NCI-H1092 (cell line): ENCODE data around the gene CTIF.

ENCODE experiments used
- DNase-seq: peaks from one replicate; lab custom pipeline; 2025; lab: John Stamatoyannopoulos, UW

Gene CTIF

DNA sequence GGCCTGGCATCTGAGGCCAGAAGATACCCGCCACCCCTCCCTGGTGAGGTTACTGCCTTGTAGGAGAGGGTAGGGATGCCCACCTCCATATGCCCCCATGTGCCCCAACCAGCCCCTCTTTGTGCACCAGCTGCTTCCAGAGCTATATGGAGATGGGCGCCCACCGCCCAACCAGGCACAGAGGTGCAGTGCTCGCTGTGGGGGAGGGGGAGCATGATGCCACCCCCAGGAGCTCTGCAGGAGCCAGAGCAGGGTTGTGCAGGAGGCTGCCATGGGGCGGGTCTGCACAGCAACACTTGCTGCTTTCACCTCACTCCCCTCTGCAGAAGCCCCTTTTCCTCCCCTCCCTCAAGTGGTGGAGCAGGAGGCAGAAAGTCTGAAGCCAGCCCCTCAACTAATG, 237.3 kb downstream of the CTIF start:
- DNase-seq = no peak

DNA sequence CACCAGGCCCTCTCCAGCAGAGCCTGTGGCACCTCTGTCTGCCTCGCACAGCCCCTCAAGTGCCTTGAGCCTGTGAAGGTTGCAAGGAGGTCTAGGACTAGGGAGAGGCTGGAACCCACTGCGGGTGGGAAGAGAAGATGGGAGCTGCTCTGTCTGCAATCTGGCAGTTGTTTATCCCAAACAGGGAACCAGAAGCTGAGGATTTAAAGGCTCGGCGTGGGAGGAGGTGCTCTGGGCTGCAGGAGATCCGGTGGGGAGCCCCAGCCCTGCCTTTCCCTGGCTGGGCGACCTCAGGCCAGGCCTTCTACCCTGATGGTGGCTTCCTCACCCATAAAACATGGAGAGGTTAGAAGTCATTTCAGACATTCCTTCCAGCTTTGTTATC, 237.8 kb downstream of the CTIF start:
- DNase-seq = no peak

DNA sequence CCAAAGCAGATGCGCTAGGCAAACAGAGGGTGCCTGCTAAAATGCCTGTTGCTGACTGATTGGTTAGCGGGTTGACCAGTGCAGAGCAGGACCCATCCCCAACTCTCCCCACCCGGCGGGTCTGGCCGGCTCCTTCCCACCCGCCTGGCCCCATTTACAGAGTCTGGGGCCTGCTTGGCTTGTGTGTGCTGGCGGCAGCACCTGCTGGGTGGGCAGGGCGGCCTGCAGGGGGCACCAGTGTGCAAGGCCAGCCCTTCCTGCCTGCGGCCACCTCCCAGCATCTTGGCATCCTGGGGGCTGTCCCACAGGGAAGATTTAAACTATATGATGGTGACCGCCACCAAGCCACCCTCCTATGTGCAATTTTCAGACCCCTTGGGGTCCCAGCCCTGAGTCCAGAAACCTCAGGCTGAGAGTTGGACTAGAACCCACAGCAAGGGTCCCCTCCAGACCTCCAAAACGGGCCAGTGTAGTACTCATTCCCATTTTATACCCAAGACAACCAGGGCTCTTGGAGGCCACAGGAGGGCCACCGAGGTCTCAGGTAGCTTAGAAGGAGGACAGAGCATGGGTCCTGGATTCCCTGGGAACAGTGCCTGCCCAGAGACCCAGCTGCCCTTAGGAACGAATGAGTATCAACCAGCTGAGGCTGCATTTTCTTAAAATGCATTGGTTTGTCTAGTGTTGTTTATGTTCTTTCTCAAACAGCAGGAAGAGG, 238.4 kb downstream of the CTIF start:
- DNase-seq = peak; percentile 27

DNA sequence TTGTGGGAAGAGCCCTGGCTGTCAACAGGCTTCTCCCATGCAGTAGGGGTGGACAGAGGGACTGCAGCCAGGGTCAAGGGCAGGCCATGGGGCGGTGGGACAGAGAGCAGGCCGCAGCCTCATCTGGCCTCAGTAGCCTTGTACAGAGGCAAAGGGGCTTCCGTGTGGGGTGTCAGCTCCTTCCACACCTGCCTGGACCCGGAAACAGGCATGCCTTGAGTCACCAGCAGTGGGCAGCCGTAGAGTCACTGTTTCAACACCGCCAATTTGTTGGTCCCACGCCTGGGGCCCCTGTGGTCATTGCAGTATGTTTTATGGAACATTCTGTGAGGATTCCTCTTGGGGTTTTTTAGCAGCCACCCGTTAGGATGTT, 238.9 kb downstream of the CTIF start:
- DNase-seq = no peak

DNA sequence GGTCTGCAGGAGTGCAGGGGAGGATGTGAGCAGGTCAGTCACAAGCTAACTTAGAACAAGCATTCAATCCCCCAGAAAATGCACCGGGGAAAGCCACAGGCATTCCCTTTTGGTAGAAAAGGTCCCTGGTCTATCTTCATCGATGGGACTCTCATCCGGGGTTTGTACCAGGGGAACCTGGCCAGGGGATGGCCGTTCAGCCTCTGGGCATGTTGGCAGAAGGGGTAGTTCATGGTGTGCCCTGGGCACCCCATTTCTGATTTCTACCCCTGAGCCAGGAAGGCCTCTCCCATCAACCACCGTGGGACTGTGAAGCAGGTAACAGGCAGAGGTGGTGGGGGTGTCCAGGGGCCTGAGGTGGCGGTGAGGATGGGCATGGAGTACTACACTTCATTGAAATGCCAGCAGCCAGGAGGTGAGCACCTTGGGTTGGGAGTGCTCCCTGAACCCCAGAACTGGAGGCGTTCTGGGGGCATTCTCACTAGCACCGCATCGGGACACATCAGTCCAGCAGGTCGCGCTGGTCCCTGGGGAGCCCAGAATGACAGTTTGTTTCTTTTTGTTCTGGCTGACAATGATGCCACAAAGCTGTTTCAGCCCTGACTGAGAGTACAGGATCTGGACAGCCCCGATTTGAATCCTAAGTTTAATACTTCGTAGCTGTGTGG, 239.6 kb downstream of the CTIF start:
- no peak for DNase-seq

DNA sequence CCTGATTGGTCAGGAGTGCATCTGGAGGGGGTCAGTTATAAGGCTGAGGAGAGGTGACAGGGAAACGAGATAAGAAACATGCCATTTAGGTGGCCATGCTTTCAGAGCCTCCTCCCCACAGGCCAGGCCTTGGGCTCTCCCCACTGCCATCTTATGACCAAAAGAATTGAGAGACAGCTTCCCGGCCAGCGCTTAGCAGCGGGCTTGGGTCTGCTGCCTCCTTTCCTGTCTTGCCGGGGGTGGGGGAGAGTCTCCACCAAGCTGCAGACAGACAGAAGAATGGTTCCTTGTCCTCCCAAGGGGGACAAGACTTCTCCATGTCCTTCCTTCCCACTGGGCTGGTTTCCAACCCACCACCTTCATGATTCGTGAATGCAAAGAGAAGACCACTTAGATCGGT, 240.6 kb downstream of the CTIF start:
- no peak for DNase-seq

DNA sequence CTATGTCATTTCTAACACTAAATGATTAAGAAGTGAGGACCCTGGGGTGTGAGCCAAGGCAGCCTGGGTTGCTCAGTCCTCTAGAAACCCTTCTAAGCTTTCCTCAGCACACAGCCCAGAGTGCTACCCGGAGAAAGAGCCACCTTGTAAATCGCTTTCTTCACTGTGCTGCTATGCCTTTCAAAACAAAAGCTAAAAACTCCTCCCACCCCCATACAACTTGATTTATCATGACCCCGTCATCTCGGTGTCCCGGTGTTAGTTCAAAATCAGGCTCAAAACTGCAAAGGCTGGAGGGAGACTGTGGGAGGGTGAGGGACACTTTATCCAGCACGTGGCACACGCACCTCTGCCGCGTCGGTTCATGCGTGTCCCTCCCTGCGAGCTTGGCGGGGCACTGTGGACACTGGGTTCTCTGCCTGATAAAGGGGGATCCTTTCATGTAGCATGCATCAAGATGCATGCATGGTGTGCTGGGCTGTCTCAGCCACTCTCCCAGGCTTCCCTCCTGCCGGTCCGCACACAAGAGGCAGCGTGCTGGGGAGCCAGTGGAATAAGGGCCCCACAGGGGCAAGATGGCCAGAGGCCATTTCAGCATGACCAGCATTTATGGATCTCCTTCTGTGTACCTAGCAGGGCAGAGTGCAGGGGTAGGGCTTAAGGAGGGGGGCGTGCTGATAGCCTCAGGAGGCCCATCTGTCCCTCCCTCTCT, 241.5 kb downstream of the CTIF start:
- DNase-seq = no peak

DNA sequence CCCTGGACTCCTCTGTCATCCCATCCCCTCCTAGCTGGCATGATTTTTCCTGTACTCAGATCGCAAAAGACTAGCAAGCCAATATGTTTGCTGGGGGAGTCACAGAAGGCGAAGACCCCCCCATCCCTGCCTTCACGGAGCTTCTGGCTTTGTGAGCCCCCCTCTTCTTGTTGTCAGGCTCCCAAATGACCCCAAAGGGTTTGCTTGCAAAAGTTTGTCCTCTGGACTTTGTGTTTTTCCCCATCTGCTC, 242.0 kb downstream of the CTIF start:
- no peak for DNase-seq

DNA sequence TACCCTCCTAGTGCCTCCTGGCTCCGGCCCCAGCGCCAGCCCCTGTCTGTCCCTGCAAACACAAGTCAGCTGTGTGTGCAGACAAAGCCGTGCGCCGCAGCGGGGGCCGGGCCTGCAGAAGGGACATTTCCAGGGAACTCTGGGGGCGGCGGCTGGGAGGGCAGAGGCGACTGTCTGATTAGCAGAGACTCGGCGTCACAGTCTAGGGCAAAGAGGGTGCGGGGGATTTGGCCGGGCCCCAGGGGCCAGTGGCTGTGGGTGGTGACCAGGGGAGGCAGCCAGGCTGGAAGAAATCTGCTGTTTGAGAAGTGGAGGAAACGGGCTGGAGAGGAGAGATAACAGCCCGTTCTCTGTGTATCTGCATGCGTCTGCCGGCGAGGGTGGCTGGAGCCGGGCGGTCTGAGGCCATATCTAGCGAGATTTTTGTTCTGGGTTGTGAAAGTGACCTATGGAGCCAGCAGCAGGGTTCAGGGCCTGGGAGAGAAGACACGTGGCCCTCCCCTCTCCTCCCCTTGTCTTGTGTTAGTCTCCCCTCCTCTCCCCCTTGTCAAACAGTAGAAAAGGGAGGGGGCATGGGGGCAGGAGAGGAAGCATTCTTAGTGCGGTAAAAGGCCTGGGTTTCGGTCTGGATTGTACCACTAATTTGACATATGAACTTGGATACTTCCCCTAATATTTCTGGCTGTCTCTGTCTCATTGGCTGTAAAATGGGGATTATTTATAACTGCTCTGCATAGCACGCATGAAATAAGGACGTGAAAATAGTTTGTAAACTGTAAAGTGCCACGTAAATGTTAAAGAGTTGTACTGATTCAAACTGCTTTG, 242.5 kb downstream of the CTIF start:
- peak; percentile 53 for DNase-seq

DNA sequence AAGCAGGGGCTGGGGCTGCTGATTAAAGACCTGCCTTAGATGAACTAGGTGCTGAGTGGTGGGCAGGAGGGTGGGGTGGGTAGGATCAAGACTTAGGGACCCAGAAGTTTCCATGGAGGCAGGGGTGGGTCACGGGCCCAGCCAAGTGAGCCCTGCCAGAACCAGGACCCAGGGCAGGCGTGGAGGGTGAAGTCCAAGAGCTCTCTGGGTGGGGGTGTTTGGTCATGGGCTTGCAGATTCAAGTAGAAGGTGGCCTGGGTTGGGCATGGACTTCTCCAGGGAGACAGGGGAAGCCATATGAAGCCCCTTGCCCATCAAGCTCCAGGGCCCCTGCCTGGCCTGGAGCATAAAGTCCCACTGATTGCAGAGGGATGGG, 243.1 kb downstream of the CTIF start:
- no peak for DNase-seq

DNA sequence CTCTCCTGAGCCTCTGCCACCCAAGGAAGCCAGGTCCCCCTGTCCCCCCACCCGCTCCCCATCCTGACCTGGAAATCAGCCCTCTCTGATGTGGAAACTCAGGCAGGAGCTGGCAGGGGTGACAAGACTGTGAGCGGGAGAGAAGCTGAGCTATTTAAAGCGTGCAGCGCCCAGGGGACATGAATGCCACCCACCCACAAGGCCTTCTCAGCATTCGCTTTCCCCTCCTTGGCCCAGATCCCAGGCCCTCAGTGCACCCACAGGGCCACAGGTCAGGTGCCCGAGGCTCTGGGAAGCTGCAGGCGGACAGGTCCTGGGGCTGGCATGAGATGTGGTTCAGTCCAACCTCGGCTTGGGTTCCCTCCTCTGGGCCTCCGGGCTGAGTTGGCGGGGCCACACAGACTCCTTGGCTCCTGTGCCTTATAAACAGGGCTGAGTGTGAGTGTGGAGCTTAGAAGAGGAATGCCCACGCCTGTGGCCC, 243.6 kb downstream of the CTIF start:
- DNase-seq = no peak

DNA sequence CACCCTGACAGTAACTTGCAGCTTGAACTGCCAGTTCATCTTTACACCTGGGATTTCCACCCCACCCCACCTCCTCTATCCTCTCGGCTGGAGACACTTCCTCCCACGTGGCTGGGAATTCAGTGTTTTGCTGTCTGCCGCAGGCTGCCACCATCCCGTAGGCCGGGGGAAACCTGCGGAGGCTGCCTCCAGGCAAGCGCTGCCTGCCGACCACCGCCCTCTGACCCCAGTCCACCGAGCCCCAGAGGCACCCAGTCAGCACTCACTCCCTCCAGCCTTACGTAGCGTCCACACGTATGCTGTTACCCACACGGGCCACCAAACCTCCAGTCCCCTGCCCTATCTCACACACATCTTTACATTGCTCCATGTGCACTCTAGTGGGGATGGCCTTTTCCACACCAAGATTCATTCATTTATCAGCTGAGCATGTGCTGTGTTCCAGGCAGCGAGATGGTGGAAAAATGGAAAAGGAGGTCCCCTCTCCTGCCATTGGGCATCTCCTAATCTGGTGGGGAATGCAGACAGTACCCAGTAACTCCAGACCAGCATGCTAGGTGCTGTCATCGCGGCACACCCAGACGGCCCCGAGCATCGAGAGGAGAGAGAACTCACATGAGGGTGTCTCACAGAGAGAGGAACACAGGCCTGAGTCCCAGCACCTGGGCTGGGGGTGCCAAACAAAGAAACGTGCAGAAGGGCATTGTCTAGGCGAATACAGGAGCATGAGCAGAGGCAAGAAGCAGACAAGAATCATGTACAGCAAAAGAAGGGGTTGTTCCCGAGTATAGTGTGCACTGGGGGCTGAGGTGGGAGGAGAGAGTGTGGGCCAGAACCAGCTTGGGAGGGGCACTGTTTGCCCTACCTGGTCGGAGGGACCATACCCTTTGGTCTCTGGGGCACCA, 245.0 kb downstream of the CTIF start:
- no peak for DNase-seq

DNA sequence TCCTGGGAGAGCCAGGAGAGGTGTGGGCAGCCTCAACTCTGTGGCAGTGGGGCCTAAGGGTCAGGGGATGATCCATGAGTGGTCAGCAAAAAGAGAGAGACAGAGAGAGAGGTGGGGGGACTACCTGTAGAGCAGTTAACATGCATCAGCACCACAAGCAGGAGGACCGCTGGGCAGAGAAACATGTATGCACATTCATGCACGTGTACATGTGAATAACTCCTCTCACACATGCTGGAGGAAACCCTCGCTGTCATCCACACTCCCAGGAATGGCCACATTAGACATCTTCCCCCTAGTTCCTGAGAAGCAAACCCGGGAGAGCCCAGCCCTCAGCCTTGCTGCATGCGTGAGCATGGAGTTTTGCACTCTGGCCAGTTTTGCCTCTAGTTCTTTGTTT, 245.8 kb downstream of the CTIF start:
- DNase-seq = no peak

DNA sequence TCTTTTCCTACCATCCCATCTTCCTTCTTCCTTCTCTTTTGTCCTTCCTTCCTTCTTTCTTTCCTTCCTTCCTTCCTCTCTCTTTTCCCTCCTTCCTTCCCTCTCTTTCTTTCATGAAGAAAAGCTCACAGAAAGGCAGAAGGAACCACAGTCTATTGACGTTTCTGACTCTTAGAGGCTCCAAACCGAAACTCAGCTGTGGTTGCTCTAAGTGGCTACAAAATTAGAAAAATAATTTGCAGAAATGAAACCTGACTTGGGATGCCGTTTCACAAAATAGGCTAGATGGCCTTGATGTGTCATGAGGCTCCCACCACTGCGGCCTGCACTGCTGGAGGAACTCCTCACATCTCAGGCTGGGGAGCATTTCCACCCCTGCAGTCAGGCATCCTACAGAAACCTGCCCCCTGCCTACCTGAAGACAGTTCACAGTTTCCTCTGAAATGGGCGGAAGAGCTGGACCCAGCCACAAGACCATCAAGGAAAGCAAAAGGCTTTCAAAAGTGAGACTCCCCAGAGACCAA, 246.3 kb downstream of the CTIF start:
- DNase-seq = no peak

DNA sequence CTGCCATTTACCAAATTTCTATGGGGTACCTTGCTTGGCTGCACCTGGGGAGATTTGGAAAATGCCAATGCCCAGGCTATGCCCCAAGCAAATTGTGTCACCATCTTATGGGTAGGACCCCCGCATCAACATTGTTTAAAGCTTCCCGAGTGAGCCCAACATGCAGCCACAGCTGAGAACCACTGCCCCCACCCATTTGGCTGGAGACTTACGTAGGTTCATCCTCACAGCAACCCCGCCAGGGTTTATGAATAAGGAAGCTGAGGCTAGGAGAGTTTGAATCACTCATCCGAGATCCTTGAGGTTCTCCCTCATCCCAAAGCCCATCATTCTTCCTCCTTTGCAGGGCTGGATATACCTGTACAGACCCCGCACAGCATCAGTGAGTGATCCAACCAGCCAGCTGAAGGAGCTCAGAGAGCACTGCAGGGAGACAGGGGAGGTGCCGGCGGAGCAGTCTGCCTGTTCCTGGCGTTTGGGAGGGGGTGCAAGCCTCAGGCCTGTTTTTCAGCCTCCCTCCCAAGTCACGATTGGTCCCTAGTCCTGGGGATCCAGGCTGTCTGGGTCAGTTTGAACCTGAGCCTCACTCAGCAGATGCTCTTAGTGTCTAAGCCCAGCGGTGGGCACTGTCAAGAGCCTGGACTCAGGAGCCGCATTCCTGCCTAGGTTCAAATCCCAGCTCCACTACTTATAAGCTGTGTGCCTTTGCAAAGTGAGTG, 247.1 kb downstream of the CTIF start:
- no peak for DNase-seq

DNA sequence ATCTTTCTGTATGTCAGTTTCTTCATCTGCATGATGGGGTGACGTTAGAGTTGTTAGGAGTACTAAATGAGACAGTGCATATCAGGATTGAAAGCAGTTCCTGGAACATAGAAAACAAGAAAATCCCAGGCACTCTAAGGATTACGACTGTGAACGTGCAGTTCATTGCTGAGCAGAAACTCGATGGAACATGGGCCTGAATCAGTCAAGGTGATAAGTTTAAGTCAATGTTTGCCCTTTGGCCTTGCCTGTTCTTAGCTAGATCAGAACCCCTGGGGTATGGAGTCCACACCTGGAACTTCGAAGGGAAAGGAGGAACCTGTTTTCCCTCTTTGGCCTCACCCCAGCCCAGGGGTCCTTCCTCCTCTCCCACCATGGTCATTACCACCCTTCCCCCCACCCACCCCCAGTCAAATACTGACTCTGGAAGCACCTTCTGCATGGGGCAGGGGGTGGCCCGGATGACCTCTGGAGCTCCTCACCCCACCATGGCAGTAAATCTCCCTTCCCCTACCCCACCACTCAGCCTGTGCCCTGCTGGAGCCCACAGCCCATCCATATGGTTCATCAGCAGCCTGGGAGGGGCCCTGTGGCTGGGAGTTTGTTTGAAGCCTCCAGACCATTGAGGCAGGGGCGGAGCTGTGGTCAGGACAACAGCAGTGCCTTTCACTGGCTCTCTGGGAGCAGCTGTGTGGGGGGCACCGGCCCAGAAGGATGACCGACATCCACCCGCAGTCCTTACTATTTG, 247.8 kb downstream of the CTIF start:
- no peak for DNase-seq

DNA sequence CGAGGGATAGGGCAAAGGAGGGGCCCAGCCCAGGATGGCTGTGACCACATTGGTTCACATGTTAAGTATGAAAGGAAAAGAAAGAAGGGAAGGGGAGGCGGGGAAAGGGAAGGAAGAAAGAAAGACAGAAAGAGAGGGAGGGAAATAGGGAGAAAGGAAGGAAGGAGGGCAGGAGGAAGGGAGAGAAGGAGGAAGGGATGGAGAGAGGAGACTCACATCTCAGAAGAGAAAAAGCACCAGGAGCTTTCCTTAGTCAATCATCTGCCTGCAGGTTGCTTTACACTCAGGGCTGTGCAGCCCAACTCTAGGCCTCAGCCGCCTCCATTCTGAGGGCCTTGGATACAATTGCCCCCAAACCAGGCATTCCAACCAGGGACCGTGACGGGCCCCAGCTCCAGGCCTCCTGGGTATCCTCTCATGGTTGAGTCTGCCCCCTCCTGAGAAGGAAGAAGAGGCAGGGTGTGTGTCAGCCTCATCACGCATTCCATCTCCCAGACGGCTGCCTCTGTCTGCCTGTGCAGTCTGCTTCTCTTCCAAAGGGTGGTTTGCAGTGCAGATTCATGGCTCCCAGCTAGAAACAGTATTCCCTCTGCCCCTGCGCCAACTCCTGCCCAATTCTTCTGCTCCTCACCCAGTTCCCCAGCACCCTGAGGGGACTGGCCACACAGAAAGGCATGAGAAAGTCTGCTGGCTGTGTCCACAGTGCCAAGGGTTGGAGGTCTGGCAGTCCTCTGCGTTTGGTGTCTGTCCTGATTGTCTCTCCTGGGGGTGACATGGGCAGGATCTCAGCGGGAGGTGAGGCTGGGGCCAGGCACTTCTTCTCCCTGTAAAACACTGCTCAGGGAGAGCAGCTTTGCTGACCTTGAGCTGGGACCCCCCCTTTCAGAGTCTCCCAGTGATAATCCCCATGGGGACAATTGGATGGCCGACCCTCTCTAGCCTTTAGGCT, 248.6 kb downstream of the CTIF start:
- DNase-seq = no peak

DNA sequence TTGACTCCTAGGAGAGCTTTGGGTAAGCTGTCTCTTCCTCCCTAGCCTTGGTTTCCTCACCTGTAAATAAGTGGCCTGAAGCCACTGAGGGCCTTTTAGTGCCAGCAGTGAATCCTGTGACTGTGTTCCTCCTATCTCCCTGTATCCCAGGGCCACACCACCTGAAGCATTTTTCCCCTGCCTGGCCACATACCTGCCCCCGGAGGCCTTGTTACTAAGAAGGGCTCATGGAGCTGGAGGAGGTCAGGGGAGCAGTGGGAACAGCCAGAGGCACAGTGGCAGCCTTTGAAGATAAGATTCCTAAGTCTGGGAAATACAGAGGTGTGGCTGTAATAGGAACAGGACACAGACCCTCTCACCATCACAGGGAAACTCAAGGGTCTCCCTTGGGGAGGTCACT, 249.5 kb downstream of the CTIF start:
- no peak for DNase-seq

DNA sequence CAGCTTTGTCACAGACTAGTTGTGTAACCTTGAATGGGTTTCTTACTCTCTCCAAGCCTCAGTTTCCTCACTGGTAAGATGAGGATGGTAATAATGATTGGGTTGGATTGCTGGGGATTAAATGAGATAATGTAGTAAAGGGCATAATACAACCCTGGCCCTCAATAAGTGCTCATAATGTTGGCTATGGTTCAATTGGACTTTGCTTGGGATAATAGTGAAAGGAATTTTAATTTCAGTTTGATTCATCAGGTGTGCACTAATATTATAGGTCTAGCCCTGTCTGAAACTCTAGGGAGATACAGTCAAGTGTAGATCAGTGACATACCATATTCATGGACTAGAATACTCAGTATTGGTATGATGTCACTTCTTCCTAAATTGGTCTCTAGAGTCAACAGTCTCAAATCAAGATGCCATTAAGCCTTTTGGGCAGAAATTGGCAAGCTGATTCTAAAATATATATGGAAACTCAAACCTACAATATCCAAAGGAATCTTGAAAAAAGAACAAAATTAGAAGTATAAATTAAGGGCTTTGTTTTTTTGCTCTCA, 250.5 kb downstream of the CTIF start:
- DNase-seq = no peak
